GM19372 (cell line): ENCODE measurements around the gene TCF23.

ENCODE experiments used
- ATAC-seq: cut with Tn5 transposase; IDR thresholded peaks from one replicate; pipeline ENCODE4 v1.9.1; 2021; ENCODE audit warnings: mild to moderate bottlenecking, low read depth, moderate library complexity; ENCODE audit not compliant: unreplicated experiment

Gene TCF23

DNA sequence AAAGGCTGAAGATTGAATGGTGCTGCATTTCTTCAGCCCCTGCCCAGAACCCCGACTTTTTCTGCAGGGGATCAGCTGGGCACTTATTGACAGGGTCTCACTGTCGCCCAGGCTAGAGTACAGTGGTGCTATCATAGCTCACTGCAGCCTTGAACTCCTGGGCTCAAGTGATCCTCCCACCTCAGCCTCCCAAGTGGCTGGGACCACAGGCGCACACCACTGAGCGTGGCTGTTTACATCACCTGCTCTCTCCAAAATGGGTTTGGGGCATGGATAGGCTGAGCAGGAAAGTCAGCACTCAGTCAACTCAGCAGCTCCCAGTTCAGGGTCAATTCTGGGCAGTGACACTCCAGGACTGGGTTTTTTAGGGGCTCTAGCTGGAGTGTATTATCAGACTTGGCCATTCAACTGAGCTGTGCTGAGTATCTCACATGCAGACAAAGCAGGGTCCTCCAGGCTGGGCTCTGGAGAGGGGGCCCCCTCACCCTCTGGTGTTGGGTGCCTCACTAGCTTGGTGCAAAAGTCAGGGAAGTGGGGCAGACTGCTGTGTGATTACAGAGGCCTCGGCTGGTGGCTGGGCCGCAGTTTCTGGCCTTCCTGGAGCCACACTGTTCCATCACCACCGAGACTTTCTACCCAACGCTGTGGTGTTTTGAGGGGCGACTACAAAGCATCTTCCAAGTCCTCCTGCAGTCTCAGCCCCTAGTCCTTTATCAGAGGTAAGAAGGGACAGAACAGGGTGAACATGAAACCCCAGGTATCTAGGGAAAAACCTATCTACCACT is 20.7 kb upstream of the TCF23 start:
- ATAC-seq = no peak

DNA sequence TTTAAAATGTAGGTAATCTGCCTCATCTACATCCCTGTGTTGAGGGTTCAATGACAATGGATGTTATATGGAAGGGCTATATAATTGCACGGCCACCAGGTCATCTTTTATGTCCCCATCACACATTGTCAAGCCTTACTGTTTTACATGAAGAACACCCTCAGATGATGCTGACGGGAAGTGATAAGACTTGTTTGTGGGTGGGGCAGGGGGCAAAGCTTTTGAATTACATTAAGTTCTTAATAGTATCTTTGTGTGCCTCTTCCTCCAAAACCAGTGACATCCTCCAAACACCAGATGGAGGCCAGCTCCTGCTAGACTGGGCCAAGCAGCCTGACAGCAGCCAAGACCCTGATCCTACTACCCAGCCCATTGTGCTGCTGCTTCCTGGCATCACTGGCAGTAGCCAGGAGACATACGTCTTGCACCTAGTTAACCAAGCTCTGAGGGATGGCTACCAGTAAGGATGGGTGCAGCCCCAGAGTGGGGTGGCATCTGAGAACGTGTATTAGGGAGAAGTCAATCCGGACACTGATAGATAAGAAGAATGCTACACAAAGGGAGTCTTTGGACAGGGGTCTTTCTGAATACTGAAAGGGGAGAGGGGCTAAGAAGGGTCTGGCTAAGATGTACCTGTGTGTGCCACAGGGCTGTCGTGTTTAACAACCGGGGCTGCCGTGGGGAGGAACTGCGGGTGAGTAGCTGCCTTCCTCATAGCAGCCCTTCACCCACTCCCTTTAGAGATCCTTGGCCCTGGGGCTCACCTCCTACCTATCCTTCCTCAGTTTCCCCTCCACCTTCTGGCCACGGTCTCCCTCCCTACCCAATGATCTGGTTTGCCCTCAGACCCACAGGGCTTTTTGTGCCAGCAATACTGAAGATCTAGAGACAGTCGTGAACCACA is 19.9 kb upstream of the TCF23 start:
- ATAC-seq = no peak

DNA sequence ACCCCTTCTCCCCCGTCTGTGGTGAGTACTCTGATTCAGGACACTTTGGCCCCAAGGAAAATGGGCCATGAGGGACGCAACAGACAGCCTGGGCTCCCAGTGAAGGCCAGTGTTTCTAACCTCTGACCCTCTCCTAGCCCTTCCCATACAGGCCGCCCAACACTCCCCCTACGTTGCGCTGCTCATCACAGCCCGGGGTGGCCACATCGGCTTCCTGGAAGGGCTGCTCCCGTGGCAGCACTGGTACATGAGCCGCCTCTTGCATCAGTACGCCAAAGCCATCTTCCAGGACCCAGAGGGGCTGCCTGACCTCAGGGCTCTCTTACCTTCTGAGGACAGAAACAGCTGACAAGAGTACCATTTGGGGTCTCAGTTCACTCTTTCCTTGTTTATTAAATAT is 18.4 kb upstream of the TCF23 start:
- no peak for ATAC-seq

DNA sequence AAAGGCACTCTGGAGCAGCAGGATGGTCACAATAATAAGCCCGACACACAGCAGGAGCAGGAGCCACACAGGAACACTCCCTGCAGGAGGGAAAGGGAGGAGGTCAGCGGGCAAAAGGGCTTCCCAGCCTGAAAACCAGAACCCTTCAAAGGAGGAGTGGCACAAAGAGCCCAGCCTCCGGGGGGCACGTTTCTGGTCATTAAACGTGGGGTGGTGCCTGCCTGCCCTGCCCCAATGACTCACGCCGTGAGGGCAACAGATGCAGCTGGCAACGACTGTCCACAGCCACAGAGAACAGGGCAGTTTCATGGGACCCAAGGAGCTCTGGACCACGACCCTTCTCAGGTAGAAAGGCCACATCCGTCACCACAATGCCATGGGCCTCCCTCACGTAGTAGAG is 17.4 kb upstream of the TCF23 start:
- no peak for ATAC-seq

DNA sequence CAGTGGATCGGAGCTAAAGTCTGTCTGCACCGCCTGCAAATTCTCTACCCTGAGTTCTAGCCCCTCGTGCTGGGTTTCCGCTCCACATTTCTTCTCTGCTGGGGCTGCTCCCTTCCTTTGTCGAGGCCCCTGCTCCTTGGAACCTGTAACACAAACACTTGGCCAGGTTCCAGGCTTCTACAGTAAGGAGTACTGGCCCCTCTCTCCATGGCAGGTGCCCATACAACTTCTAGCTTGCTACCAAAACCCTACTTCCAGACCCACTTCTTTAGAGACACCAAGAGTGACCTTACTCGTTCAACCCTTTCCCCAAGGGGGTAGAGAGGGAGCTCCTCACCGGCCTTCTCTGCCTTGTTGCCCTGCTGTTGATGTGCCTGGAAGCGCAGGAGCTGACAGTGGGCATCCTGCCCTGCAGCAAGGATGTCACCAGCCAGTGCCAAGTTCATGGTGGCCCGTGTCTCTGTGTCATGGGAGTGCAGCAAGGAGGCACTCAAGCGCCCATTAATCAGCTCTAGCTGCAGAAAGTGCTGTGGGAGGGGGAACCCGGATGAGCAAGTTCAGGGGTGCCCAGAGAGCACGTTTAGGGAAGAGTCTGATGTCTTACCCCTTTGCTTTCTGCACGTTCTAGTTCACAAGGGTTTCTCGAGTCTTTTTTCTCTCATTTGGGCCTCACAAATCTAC is 15.5 kb upstream of the TCF23 start:
- ATAC-seq = no peak

DNA sequence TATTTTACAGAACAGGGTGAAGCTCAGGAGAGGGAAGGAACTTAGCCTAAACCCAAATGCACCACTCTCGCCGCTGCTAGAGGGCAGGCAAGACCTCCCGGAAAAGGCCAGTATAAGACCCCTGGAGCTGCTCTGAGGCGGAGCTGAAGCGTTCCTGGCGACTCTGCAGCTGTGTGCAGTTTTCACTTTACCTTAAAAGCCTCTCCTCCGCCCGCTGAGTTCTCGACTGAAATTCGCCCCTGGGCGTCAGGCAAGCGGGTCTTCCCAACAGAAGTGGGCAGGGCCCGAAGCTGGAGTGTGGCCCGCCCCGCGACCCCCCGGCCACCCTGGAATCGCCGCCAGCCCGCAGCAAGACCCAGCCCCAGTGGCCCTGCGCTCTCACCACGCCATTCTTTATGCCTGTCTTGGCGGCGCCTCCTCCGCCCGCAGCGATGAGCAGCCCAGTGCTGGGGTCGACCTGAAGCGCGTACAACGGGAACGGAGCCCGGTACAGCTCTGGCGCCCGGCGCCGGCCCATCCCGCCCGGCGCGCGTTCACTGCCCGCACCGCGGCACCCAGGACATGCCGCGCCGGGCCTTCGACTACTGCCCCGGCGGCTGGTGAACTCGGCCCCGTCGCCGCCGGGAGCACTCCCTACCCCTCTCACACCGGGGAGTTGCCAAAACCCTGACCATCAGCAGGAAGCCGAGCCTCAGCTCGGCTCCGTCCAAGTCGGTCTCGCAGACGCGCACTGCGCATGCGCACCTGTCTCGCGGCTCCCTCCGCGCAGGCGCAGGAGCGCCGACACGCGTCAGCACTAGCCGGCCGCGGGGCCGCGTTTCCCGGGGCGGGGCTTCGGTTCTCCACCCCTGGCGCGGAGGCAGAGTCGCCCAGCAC is 14.7 kb upstream of the TCF23 start, which contains the start of gene PREB:
PREB (minus strand) TSS at position 732 of the 876 bp plus-strand sequence; CDS start at position 517, 215 bp downstream.
- peak; percentile 85 for ATAC-seq

DNA sequence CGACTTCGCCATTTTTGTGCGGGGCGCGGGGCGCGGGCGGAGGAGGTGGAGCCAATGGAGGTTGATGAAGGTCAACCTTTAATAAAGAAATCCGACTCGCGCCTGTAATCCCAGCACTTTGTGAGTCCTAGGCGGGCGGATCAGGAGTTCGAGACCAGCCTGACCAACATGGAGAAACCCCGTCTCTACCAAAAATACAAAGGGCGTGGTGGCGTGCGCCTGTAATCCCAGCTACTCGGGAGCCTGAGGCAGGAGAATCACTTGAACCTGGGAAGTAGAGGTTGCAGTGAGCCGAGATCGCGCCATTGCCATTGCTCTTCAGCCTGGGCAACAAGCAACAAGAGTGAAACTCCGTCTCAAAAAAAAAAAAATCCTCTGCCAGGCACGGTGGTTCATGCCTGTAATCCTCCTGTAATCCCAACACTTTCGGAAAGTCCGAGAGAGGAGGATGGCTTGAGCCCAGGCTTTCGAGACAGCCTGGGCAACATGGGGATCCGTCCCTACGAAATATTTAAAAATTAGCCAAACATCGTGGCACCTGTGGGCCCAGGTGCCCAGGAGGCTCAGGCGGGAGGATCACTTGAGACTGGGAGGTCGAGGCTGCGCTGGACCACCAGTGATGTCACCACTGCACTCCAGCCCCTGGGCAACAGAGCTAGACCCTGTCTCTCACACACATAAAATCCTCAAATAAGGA is 13.9 kb upstream of the TCF23 start:
- ATAC-seq = no peak

DNA sequence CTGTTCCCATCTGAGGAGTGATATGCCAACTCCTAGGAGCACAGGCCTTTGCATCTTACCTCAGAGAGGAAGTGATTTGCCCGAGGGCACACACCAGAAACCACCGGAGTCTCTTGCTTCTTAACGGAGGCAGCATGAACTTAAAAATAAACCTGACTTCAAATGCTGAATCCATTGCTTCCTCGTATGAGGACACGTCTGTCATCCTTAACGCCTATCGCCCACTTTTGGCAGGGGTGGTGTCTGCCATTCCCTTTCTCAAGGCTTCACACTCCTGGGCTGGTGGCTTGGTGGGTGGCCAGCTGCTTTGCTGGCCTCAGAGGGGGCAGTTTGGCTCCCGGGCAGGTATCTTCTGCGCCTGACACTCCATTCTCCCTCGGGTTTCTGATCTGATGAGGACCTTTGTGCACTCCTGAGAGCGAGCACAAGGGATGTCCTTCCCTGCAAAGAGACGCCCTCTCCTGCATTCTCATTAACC is 13.3 kb upstream of the TCF23 start:
- ATAC-seq = no peak

DNA sequence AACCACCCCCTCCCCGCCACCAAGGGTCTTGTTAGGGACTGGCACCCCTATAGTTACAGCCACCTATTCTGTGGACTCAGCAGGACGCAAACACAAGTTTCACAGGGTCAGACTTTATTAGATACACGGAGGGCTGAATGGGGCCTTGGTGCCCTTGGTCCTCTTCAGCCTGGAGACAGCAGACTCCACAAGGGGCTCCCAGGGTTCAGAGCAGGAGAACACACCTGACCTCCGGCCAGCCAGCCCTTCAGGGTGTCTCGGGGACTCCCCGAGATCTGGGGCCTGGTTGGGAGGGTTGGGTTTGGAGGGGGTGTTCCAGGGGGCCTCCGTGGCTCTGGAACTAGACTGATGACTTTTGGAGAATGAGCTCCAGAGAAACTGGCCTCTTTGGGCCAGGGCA is 12.1 kb upstream of the TCF23 start:
- no peak for ATAC-seq

DNA sequence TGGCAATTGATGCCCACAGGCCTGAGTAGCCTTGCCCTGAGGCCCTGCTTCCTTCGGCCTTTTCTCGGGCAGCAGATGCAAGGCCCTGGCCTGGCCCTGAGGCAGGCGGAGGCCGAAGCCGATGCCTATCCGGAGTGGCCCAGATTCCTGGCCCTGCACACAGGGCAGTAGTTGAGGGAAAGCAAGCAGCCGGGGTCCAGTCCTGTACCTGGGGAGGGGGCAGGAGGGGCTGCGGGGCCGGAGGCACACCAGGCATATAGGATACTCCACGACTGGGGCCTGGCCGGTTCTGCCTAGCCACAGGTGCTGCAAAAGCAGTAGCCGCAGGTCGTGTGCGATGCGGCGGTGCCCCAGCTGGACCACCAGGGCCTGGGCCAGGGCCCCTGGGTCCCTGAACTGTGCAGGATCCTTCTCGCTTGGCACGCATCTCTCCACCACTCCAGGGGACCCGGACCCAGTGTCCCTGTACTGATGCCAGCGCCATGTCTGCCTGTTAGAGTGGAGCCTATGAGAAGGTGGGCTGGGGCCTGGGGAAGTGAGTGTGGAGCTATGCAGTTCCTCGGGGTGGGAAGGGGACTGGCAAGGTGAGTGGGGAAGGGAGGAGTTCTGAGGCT is 11.4 kb upstream of the TCF23 start:
- no peak for ATAC-seq

DNA sequence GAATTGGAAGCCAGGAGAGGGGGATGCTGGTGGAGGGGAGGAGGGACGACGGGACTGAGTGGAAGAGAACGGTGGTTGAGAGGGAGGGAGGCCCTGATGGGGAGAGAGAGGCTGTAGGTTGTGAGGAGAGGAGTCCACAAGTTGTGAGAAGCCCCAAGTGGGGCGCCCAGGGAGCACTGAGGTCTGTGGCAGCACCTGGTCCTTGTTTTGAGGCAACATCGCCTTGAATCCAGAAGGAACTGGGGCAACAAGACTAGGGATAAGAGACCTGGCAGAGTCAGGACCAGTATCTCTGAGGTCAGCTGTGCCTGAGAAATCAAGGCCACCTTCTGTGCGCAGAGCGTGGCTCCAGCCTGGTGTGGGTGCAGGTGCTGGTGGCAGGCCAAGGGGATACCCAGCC is 10.7 kb upstream of the TCF23 start:
- ATAC-seq = no peak

DNA sequence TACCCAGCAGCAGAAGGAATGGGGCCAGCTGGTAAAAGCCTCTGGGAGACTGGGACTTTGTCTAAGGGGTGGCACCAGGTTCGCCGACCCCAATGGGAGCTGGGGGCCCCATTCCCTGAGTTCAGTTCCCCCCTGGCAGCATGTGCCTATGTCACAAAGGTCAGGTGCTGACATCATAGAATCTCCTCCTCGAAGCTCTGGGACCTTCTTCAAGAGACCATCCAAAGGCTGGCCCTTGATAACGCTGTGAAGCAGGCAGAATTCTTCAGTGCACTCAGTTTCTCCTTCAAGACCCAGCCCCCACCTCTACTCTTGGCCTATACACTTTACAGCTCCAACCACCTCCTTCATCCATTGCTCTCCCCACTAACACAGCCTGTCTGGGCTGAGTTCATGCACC is 9.5 kb upstream of the TCF23 start, which contains the start of gene PRR30:
PRR30 (minus strand) TSS at position 101 of the 400 bp plus-strand sequence. CDS start 1,081 bp downstream, outside the sequence.
- no peak for ATAC-seq

DNA sequence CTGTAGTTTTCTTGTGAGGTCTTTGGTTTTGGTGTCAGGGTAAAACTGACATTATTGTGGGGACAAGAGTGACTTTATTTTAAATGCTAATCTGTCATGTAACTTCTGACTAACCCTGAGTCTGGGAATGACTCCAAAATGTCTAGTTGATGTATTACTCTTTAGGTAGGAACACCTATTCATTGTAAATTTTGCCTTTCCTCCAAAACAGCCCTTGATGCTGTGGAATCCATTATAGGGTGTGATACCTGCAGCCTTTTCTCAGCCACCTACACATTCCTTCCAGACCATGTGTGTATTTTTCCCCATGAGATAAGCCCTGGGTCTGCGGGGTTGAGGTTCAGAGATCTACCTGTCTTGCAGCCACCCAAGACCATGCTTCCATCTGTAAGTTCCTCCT is 5.5 kb upstream of the TCF23 start:
- no peak for ATAC-seq

DNA sequence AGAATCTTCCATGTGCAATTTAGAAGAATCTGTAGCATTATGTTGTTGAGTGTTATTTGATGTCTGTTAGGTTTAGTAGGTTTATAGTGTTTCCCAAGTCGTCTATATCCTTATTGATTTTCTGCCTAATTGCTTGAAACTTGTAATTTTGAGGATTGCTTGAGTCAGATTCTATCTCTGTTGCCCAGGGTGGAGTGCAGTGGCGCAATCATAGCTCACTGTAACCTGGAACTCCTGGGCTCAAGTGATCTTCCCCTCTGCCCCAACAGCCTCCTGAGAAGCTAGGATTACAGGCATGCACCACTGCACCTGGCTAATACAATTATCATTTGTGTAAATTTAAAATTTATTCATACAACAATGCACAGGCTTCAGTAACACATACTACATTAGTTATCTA is 3.1 kb upstream of the TCF23 start:
- ATAC-seq = no peak

DNA sequence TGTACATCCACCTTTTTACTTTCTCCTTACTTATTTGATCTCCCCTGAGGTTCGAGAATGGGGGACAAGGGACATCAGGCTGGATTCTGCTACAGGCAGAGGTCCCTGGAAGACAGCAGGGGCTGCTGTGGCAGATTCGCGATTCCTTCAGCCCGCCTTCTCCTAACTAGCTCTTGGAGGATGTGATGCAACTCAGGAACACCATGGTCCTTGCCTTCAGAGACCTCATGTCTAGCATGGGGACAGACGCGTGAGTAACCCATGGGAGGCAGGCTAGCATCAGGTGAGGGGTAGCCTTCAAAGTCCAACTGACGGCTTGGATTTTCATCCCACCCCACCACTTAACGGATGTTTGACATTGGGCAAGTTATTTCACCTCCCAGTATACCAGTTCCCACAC is 869 bp upstream of the TCF23 start:
- no peak for ATAC-seq

DNA sequence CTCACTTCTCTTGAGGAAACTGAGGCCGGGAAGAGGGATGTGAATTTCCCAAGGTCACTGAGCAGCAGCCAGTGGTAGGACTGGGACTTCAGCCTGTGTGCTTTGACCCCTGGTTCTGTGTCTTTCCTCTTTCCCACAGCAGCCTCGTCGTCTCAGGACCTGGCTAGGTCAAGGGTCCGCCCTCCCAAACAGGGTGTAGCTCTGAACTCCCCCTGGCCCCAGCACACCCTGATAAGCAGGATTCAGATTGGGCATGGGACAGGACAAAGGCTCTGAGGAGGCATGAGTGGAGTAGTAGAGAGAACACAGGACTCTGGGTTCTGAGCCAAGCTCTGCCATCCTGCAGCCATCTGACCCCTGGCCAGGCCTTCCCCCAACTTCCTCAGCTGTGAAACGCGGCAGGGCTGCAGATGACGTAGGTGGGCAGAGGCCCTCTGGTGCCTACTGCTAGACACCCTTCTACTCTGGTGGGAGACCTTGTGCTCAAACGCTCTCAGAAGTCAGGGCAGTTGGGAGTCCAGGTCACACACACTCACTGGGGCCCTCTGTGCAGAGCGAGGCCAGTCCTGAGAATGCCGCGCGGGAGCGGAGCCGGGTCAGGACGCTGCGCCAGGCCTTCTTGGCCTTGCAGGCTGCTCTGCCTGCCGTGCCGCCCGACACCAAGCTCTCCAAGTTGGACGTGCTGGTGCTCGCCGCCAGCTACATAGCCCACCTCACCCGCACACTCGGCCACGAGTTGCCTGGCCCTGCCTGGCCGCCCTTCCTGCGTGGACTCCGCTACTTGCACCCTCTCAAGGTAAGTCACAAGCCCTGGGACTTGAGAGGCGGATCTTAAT is 984 bp downstream of the TCF23 start:
- no peak for ATAC-seq

DNA sequence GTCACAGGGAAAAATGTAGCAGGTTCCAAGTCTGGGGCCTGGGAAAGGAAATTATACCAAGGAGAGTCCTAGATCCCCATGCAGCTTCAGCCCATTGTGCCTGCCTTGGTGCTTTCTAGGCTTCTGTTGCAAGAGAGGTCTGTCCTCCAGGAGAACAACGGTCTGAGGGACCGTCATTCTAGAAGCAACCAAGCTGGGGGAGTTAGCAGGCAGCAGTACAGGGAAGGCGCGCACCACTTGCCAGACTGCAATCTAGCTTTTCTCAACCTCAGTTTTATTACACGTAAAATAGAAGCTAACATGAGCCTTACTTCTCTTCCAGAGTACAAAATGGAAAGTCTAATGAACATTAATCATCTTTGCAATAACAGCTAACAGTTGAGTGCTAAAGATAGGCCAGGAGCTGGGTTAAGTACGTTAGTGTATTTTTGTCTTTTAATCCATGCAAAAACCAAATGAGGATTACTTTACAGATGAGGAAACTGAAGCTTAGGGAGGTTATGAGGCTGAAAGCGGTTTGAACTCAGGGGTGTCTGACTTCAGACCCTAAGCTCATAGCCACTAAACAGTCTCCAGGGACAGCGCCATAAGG is 1.9 kb downstream of the TCF23 start:
- no peak for ATAC-seq
